CD4-positive, alpha-beta T cell treated with Interleukin-6 for 4 hours (primary cell): ENCODE results near the gene AIRE.
A peak's percentile ranks its signal among the peaks of the same experiment; 100 is the strongest.

Experiments
- DNase-seq: peaks from one replicate; pipeline ENCODE4 v3.0.0-alpha.2; 2020; ENCODE audit warnings: mixed read lengths

The AIRE gene

DNA sequence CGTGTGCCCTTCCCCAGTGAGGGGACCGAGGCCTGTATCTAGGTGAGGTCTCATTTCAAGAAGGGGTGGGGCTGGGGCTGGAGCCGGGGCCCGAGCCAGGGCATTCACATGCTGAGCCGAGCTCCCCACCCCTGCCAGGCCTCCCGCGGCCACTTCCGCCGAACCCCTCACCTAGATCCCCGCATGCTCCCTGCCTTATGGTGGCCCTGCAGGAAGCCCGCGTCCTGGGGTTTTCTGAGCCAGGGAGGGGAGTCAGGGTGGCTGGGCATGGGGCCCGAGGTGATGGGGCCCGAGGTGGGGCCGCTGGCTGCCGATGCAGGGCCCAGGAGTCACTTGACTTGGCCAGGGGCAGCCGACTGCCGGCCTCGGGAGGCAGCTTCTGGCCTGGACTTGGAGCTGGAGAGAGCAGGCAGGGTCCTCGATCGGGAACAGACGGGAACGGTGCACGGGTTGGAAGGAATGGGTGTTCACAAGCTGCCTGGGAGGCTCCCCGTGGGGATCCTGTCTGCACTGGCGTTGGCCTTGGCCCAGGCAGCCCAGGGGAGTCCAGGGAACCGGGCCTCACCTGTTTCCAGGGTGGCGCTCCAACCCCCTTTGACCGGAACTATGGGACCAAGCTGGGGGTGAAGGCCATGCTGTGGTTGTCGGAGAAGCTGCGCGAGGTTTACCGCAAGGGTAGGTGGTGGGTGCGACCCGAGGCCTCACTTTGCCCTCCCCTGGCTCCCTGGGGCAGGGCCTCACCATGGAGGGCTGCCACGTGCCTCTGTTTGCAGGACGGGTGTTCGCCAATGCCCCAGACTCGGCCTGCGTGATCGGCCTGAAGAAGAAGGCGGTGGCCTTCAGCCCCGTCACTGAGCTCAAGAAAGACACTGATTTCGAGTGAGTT lies 40.0 kb downstream of the AIRE start:
- no peak for DNase-seq

DNA sequence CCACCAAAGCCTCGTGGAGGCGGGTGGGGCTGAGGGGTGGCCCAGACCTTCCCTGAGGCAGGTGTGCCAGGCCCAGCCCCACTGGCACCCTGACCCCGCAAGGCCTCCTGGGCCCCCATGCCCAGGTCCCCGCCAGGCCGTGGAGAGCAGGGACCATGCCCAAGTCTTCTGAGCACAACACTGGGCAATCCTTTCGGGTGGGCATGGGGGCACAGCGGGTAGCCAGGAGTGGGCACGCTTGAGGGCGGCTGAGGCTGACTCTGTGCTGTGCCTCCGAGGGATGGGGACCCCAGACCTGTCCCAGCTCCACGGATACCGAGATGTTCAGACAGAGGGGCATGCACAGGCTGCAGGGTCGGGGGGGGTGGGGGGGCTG lies 40.6 kb downstream of the AIRE start:
- DNase-seq = no peak

DNA sequence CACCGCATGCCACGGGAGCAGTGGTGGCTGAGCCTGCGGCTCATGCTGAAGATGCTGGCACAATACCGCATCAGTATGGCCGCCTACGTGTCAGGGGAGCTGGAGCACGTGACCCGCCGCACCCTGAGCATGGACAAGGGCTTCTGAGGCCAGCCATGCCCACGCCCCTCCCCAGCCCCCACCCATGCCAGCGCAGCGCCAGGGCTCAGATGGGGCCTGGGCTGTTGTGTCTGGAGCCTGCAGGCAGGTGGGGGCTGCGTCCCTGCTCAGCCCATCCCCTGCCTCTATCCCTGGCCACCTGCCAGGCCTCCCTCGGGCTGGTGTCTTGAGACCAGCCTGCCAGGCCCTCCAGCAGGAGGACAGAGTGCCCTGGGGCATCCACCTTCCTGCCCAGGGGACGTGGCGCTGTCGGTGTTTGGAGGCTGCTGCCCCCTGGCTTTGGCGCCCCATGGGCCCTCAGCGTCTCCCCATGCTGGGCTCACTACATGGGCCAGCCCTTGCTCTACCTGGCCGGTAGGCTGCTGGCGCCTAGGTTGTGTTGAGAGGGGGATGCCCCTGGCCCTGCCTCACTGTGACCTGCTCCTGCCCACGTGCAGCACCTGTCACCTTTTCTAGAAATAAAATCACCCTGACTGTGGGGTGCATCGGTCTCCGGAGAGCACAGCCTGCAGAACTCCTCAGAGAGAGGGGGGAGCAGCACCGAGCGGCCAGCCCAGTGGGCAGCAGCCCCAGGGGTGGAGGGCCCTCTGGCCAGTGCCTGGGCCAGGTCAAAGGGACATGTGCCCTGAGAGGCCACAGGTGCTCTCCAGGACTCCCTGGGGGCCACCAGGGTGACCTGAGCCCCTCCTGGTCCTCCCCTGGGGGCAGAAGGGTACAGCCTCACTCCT lies 41.3 kb downstream of the AIRE start:
- no peak for DNase-seq

DNA sequence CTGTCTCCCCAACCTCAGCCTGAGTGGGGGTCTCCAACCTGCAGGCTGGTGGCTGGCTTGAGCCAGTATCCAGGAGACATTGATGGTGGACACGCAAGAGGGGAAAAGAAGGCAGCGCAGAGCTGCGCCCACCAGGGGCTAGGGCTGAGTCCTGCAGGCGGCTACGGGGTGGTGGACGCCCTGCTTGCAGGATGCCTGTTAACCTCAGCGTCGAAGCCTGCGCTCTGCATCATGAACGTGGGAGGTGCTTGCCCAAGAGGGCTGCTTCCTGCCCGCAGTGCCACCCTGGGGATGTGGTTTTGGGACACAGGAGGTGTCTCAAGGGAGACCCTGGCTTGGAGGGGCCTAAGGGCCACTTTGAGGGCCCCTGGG lies 41.9 kb downstream of the AIRE start:
- no peak for DNase-seq

DNA sequence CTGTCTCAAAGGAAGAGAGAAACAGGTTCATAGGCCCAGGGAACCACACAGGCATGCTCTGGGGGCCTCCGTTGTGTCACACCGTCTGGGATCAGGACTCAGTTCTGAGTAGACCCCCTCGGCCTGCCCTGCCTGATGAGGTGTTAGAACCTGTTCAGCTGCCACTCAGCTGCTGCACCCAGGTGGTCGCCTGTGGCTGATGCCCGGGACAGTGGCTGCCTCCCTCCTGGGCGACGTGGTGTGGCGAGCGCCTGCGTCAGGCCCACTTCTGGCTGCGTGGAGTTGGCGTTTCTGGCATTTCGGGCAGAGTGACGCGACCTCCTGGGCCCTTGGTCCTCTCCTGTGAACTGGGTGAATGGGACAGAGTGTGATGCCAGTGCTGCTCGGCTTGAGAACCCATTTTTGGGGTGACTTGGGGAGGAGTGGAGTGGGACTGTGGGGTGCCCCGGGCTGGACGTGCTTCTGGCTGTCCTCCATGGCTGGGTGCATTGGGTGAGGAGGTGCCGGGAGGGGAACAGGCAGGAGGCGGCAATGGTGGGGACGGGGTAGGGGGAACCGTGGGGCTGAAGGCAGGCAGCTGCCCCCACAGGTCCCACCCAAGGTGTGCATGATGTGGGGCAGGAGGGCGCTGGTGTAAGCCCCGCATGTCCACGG lies 42.7 kb downstream of the AIRE start:
- DNase-seq = no peak

DNA sequence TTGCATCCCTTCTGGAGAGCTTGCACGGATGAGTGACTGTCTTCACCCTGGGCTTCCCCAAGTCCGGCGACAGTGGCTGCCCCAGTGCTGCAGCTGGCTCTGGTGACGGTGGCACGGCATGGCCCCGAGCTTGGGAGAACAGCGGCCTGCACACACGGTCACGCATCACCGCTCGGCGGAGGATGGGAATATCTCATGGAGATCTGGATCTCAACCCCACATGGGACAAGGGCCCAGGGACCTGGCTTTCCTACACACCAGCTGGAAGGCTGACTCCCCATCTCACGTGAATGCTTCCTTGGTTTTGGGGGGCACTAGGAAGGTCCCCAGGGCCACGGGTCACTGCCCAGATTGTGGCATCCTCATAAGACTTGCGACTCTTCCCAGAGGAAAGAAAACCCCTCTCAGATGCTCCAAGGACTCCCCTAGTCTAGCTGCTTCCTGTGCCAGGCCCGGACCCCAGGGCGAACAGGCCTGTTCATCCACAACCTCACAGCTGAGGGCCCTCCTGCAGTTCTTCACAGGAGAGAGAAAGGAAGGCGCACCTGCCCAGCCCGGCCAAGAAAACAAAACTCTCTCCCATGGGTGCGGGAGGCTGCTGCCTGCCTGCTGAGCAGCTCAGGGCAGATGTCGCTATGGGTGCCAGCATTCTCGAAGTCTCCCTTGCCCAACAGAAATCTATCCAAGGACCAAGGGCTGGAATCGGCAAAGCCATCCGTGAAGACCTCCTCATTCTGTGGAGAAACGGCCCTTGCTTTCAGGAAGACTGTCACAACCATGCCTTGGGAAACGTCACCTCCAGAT lies 43.6 kb downstream of the AIRE start:
- DNase-seq = no peak

DNA sequence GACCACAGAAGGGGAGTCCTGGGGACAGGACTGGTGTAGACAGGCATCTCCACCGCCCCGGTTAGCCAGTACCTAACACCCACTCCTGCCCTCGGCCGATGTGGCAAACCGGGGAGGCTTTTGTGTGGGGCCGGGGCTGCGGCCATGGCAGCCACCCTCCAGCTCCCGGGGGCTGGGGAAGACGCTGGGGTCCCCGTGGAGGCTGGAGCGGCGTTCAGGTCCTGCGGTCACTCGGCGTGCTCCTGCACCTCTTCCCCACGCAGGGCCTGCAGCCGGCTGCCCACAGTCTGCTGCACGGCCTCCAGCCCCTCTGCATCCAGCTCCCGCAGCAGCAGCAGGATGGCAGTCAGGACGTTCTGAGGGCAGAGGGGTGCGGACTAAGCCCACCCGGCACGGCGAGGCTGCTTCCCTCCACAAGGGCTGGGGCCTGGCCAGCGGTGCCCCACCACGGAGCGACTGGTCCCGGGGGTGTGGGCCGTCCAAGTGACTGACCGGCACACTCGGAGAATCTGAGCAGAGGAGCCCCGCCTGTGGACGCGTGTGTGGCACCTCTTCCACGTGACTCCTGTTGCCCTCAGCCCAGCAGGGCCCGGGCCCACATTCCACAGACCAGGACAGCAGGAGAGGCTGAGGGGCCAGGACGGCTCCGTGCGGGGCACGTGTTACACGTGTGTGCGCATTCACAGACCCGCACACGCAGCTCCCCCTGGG lies 44.5 kb downstream of the AIRE start:
- no peak for DNase-seq

DNA sequence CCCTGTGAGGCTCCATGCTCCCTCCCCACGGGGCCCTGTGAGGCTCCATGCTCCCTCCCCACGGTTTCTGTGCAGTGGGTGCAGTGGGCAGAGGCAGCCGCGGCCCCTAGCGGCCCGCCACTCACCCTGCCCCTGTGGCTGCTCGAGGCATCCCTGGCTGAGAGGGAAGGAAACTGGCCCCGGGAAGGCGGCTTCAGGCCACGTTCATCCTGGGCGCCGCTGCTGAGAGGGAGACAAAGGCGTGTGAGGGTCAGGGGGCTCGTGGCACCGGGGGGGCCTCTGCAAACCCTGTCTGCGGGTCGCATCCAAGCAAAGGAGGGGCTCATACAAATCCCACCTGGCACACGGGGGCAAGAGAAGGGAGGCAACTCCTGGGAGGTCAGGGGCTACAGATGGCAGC lies 45.0 kb downstream of the AIRE start:
- DNase-seq = no peak

DNA sequence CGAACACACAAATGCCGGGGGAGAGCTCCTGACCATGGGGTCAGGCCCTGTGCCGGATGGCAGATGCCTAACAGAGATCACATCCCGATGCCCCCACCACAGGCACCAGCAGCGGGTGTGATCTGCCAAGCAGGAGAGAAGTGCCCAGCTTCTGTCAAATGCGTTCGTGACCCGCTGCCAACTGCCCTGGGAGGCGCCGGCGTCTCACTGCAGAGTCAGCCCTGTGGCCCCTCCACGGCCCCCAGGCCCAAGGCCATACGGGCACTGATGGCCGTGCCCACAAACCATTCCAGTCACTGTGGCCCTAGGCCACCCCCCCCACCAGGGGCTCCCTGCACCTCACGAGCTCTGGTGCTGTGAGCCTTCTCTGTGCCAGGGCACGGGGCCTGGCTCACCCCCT lies 45.5 kb downstream of the AIRE start:
- DNase-seq = no peak

DNA sequence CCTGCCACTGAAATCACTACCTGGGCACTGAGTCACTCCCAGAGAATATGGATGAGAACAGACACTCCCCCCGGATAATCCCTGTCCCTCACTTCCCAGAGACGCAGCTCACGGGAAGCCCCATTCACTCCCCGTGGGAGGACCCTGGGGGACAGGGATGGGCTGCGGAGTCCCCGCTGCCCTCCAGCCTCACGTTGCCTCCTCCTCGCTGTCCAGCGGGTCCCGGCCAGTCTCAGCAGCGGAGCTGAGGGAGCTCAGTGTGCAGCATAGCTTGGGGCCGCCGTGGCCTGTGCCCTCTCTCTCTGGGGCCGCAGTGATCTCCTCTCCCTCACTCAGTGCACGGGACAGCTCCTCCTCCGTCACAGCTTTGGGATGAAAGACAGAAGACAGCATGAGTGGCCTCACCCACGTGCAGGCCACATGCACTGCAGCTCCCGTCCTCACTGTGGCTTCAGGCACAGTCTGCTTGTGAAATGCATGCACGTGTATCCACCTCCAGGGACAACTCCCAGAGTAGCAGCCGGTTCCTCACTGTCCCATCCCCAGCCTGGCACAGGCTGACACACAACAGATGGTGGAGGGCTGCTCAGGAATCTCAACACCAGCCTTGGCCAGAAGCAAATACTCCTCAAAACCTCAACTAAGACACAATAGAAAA lies 46.1 kb downstream of the AIRE start:
- DNase-seq = no peak

DNA sequence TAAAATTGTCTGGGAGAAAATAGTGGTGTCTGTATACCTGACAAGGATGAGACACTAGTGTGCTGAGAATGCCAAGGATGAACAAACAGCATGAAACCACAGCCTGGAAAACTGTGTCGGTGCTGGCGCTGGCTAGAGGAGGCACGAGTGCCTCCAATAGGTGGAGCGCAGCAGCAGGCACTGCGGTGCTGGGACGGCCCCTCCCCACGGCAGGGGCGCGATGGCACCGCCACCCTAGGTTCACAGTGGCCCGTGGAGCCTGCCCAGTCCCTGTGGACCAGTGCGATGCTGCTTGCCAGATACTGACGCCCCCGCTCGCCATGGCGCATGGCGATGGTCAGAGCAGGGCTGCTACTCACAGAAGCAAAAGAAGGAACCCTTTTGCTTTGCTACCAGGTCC lies 46.7 kb downstream of the AIRE start:
- DNase-seq = no peak

DNA sequence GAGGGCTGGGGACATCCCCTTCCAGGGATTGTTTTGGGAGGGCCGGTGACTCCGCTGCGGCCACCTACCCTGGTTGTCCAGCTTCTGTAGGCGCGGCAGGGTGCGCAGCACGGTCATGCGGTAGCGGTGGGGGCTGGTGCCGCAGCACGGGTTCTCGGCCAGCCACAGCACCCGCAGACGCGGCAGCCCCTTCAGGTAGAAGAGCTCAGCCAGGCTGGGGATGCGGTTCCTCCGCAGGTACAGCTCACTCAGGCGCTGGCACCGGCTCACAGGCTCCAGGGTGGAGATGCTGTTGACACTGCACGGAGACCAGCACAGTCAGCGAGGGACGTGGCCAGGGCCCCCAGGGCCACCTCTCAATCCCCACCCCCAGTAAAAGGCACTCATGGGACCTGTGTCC lies 47.3 kb downstream of the AIRE start:
- DNase-seq = no peak

DNA sequence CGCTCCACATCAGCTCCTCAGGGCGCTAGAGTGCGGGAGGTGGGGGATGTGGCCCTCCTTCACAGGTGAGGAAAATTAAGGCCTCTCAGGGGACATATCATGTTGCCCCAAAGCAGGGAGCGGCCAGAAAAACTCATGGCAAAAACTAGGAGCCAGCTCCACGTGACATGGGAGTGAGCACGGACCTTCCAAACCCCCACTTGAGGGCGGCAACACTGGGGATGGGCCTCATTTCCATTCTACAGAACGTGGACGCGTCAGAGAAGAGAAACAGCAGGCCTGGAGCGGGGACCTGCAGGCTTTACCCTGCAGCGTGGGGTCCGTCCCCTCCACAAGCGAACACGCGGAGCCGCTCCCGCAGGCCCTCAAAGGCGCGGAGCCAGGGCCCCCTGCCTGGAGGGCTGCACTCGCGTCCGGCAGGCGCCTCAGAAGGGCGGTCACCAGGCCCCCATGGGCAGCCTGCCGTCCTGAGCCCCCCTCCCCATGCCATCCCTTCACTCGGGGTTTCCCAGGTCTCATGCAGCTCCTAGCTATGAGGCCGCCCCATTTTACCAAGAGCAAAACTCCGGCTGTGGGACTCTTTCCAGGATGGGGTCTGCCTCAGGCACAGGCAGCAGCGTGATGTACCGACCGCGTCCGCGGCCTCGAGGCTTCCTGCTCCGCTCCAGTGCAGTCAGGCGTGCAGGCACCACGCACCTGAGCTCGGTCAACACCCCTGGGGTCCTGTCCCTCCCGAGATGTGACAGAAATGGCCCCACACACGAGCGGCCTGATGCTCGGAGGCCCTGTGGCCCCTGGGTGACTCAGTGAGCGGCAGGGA lies 48.0 kb downstream of the AIRE start:
- no peak for DNase-seq

DNA sequence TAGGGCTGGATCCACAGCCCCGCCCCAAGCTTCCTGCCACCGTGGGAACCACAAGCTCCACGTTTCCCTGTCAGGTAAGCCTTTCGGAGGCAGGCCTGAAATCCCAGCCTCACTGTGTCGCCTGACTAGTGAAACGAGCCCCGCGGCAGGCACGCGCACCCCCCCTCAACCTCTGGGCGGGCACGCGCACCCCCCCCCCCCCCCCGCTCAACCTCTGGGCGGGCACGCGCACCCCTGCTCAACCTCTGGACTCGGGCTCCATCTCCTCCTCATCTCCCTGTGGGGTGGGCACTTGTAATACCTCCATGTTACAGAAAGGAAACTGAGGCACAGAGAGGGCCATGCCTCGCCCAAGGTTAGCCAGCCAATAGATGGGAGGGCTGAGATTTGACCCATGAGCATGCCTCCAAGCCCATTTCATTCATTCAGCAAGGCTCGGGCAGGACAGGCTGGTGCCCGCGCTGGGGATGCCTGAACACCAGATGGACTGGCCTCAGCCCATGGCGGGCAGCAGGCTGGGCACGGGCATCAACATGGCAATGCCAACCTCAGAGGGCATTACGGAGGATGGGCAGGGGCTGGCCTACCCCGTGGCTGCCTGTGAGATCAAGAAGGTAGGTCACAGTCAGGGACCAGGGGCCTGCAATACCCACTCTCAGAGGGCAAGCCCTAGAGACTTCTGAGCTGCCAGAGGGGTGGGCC lies 48.8 kb downstream of the AIRE start:
- no peak for DNase-seq

DNA sequence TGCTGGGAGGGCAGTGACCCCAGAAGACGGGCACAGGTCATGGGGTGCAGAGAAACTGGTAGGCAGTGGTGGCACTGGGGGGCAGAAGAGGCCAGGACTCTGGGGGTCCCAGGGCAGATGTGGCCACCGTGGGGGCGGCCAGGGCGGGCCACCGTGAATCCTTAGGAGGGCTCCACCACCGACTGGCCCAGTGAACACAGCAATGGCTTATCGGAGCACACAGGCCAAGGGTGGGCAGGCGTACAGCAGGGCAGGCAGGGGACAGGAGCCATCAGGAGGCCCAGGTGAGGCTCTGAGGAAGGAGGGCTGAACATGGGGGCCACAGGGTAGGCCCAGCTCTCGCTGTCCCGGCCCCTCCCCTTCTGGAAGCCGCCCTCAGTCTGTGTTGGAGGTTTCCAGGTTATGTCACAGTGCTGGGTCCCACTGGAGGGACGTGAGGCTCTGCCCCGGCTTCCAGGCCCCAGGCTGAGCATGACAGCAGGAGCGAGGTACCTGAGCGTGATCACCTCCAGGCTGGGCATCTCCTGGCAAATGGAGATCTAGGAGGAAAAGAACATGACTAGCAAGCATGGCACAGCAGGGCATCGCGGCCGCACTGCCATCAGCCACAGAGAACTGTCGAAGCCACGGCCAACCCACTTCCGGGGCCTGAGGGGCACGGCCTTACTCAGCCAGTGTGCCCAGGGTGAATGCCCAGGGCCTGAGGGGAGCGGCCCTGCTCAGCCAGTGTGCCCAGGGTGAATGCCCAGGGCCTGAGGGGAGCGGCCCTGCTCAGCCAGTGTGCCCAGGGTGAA lies 49.8 kb downstream of the AIRE start:
- DNase-seq = no peak

DNA sequence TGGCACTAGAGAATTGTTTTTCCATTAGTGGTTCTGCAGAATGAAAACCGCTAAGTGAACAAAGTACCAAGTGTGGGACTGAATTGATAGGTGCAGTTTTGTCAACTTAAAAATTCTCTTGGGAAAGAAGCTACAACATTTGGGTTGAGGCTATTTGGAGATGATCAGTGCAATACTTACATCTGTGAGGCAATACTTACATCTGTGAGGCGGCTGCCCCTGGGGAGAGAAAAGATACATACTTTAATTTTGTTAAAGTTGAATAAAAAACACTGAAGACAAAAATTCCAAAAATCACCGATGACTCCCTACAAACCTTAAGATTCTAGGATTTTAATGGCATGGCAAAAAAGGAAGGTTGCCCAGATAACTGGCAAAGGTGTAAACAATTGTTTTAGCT lies 51.8 kb downstream of the AIRE start:
- DNase-seq = no peak

DNA sequence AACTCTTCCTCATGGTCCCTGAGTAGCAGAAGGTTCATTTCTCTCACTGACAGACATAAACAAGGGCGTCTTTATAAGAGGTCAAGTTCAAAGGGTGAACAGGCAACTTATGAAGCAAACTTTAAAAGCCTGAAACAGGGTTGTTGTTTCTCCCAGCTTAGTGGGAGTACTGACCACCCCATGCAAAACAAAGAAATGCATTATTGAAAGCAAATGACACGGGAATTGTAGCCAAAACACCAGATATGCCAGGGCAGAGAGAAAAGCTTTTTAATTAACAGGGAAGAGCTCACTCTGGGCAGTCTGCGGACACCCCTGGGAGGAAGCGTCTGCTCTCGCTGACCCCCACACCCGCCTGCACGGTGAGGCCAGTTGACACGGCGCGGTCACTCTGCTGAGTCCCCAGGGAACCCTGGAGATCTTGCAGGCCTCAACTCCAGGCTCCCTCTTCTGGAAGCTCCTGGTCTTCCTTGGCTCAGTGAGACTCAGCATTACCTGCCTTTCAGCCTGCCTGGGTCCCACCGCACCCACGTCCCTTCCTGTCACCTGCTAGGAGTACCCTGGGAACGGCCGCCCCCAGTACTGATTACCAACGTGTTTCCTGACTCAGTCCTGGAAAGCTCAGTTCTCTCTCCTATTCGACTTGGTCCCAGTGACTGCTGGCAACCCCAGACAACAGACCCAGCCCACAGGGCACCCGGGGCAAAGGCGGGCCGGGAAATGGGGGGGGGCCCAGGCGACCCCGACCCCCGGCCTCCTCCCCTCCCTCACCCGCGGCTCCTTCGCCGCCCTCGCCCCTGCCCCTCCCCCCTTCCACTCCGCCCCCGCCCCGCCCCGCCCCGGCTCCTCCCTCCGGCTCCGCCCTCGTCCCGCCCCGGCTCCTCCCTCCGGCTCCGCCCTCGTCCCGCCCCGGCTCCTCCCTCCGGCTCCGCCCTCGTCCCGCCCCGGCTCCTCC lies 52.5 kb downstream of the AIRE start:
- peak; percentile 48 for DNase-seq
